Panc1 (cell line): ENCODE measurements around the gene DYNC2LI1. TPM values are rescaled to one million over a fixed set of nuclear protein-coding genes. Genes with fewer than 3 reads are reported as not detected.

Source experiments
- ATAC-seq: fragments of 200-7000 bp; cut with Tn5 transposase; 2 replicates; pipeline ENCODE4 v1.9.1; 2020; ENCODE audit warnings: mild to moderate bottlenecking, moderate library complexity
- BruUV-seq: library from RNA; stranded (reverse); fragments of 400-500 nt; replicated peaks from 2 replicates; lab custom pipeline; 2021; lab: Mats Ljungman, UMichigan
- CTCF ChIA-PET: fragments of 300-600 bp; sonication (Branson Sonifier 250); formaldehyde crosslinking; loops from one replicate; lab custom pipeline; 2022; ENCODE audit warnings: antibody characterized with exemption; lab: Charles Lee
- POLR2A ChIA-PET: fragments of 300-600 bp; sonication (Branson Sonifier 250); formaldehyde crosslinking; loops from one replicate; lab custom pipeline; 2022; ENCODE audit warnings: antibody characterized with exemption; lab: Charles Lee
- DNase-seq: peaks from one replicate; pipeline ENCODE4 v3.0.0-alpha.2; 2010; ENCODE audit warnings: low read depth, low spot score
- H3K27ac ChIP-seq: 2 replicates; pipeline ENCODE4 v1.5.1; 2011; ENCODE audit warnings: mild to moderate bottlenecking, low read length, inconsistent platforms
- H3K27me3 ChIP-seq: fragments of 200-500 bp; sonication (Bioruptor generic); 2 replicates; pipeline ENCODE4 v1.6.0; 2014; ENCODE audit warnings: low read length, inconsistent platforms; ENCODE audit not compliant: control insufficient read depth, insufficient read depth
- H3K36me3 ChIP-seq: fragments of 200-500 bp; sonication (Bioruptor generic); 2 replicates; pipeline ENCODE4 v1.5.1; 2014; ENCODE audit warnings: inconsistent platforms, mild to moderate bottlenecking, low read length, moderate library complexity; ENCODE audit not compliant: control insufficient read depth, insufficient read depth
- H3K4me1 ChIP-seq: 2 replicates; pipeline ENCODE4 v1.5.1; 2011; ENCODE audit warnings: inconsistent platforms, mild to moderate bottlenecking, low read length, moderate library complexity; ENCODE audit not compliant: control insufficient read depth, insufficient read depth
- H3K4me3 ChIP-seq, 2 experiments: 2 replicates each; pipeline ENCODE4 v1.5.1; 2011 to 2012; ENCODE audit warnings: low read depth in 2 of 2, low read length in 2 of 2, mild to moderate bottlenecking in 2 of 2, inconsistent platforms in 1 of 2, moderate library complexity in 1 of 2
- H3K9me3 ChIP-seq: fragments of 200-500 bp; sonication (Bioruptor generic); 2 replicates; pipeline ENCODE4 v1.5.1; 2014; ENCODE audit warnings: low read depth, mild to moderate bottlenecking, inconsistent platforms, low read length, moderate library complexity; ENCODE audit not compliant: control insufficient read depth, insufficient read depth
- CTCF ChIP-seq: fragments of 450-650 bp; IDR thresholded peaks from 2 replicates; pipeline ENCODE4 v1.5.1; 2017; ENCODE audit warnings: mild to moderate bottlenecking
- POLR2AphosphoS5 ChIP-seq: IDR thresholded peaks from 2 replicates; pipeline ENCODE4 v1.6.1; 2012; ENCODE audit warnings: mild to moderate bottlenecking, low read depth, low read length, moderate library complexity
- REST ChIP-seq, 2 experiments: IDR thresholded peaks; 2 replicates each; pipeline ENCODE4 v1.6.1; 2011 to 2012; ENCODE audit warnings: low read depth in 2 of 2, control low read depth in 1 of 2, low read length in 1 of 2, mild to moderate bottlenecking in 1 of 2, moderate library complexity in 1 of 2; ENCODE audit not compliant: insufficient read depth in 1 of 2
- SIN3A ChIP-seq: IDR thresholded peaks from 2 replicates; pipeline ENCODE4 v1.6.1; 2012; ENCODE audit warnings: low read depth, mild to moderate bottlenecking, low read length, moderate library complexity, borderline replicate concordance; ENCODE audit not compliant: insufficient read depth
- TCF7L2 ChIP-seq: IDR thresholded peaks from 2 replicates; pipeline ENCODE4 v1.6.1; 2011; ENCODE audit warnings: mild to moderate bottlenecking, low read depth, low read length, inconsistent platforms
- in situ Hi-C: cut with HindIII; loops from 2 replicates; pipeline ENCODE4 v1.10.0; 2016; ENCODE audit warnings: low sequenced_read_pairs, low pct_unique_long_range_greater_than_20kb
- intact Hi-C: fragments of 100-400 bp; cut with micrococcal nuclease; formaldehyde crosslinking; loops from one replicate; pipeline ENCODE4 v1.10.0; 2022; ENCODE audit not compliant: unreplicated experiment
- total RNA-seq: library from RNA; stranded (reverse); gene quantifications from one replicate; pipeline ENCODE4 v1.2.1, GENCODE V29; 2021; ENCODE audit not compliant: unreplicated experiment

Gene DYNC2LI1
- total RNA-seq, 1 experiment from 2014 or later = 8.5 TPM

GRCh38 chr2:43818761-43819160 lies 44.9 kb downstream of the DYNC2LI1 start:
- BruUV-seq = no TSS peak
- no peak for TF ChIP-seq REST (IDR thresholded peaks at IDR 0.05; ENCODE audit: insufficient read depth in 1 of 2, low read depth in 2 of 2, low read length in 1 of 2)
- no peak for TF ChIP-seq CTCF
- TF ChIP-seq SIN3A = no peak
- no peak overlapping the region for H3K27ac ChIP-seq
- ChIA-PET POLR2A (no interaction called here), CTCF (no interaction called here)
- in situ Hi-C loops (no loop called here), intact Hi-C loops (no loop called here)
- ATAC-seq = no peak
- H3K4me3 ChIP-seq = no peak overlapping the region
- DNase-seq = no peak
- no peaks in the 10 kb centered on the region for H3K9me3 ChIP-seq
- no peaks in the 10 kb centered on the region for H3K36me3 ChIP-seq
- no peaks in the 10 kb centered on the region for H3K4me1 ChIP-seq
- H3K27me3 ChIP-seq = no peaks in the 10 kb centered on the region

GRCh38 chr2:43819491-43820163 lies 45.8 kb downstream of the DYNC2LI1 start:
- H3K4me3 ChIP-seq = no peak overlapping the region
- peaks cover 3% of the 10 kb centered on the region; the same call in 1 of the 2 replicates for H3K27me3 ChIP-seq
- in situ Hi-C loops = no loop called here
- TF ChIP-seq SIN3A = no peak
- TF ChIP-seq CTCF = no peak
- TF ChIP-seq POLR2AphosphoS5 = no peak
- TF ChIP-seq TCF7L2 = no peak
- no peak for TF ChIP-seq REST (IDR thresholded peaks at IDR 0.05; ENCODE audit: insufficient read depth in 1 of 2, low read depth in 2 of 2, low read length in 1 of 2)
- ATAC-seq = no peak
- no peaks in the 10 kb centered on the region for H3K9me3 ChIP-seq
- no TSS peak for BruUV-seq
- POLR2A ChIA-PET = no interaction called here
- H3K36me3 ChIP-seq = no peaks in the 10 kb centered on the region
- CTCF ChIA-PET = no interaction called here
- no peak overlapping the region for H3K27ac ChIP-seq
- no peak for DNase-seq
- intact Hi-C loops = no loop called here
- no peaks in the 10 kb centered on the region for H3K4me1 ChIP-seq
